ENCODE results near the gene CASTOR2.
"Not testable (repeated sequence)": the region's sequence is repeated elsewhere in the genome, so short reads cannot be mapped to it uniquely, and the experiment has no call there.

The CASTOR2 gene

DNA sequence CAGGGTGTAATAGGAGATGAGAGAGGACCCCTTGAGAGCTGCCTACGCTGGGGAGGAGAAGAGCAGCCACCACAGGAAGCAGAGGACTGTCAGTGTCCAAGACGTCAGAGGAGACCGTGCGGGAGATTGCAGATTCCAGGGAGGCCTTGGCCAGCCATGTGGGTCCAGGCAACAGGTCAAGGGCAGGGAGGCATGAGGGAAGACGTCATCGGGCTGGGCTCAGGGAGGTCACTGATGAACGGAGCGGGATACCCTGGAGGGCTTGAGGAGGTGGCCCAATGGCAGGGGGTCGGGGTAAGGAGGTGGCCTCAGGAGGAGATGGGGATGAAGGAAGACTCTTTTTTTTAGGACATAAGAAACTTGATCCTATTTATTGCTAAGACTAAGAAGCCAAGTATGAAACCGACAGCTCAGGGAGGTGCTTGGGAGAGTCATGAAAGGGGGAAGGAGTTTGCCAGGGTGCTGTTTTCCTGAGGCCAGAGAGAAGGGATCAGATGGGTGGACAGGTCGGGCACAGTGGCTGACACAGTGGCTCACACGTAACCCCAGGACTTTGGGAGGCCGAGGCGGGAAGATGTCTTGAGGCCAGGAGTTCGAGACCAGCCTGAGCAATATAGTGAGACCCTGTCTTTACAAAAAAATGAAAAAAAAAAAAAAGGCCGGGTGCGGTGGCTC, 30.5 kb downstream of the CASTOR2 start:
- not testable (repeated sequence) for DNase-seq (ENCODE audit: low read depth)

GRCh38 chr7:74996361-74996760, 31.9 kb downstream of the CASTOR2 start:
- DNase-seq (ENCODE audit: low read depth) = not testable (repeated sequence)

- not testable (repeated sequence) for DNase-seq (ENCODE audit: low read depth)
Observed at GRCh38 chr7:74997811-74998210, 33.3 kb downstream of the CASTOR2 start.

DNA sequence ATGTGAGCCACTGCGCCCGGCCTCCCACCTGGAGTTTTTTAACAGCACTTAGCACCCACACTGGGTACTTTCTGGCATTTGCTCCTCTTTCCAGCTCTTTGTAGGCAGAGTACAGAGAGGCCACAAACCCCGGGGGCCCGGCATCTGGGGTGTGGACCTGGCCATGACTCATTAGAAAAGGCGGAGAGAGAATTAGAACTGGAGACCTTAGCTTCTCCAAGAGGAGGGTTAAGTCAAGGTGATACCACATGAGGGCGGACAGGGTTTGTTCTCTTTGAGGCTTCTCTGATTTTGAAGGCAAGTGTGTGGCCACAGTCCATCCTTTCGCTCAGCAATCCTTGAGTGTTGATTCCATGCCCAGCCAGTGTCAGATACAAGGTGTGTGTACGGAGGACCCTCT, 36.9 kb downstream of the CASTOR2 start:
- peak; percentile 15 for DNase-seq (ENCODE audit: low read depth)

- DNase-seq (ENCODE audit: low read depth) = no peak
Observed at GRCh38 chr7:75010036-75010435, 45.5 kb downstream of the CASTOR2 start.

GRCh38 chr7:75017832-75018231, 53.3 kb downstream of the CASTOR2 start:
- no peak for DNase-seq (ENCODE audit: low read depth)

- no peak for DNase-seq (ENCODE audit: low read depth)
Observed at GRCh38 chr7:75018570-75019364, 54.3 kb downstream of the CASTOR2 start.

DNA sequence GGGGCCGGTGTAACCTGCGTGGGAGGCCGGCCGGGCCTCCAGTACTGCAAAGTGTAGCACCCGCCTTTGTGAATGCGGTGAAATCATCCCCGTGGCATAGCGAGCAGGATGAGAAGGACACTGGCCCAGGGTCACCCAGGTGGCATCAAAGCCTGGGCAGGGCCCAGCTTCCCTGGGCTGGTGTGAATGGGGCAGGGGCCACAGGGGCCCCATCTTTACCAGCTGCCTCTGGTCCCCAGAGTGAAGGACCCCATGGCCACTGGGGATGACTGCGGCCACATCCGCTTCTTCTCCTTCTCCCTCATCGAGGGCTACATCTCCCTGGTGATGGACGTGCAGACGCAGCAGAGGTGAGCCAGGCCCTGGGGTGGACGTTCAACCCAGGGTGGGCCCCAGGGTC, 55.3 kb downstream of the CASTOR2 start:
- no peak for DNase-seq (ENCODE audit: low read depth)

DNA sequence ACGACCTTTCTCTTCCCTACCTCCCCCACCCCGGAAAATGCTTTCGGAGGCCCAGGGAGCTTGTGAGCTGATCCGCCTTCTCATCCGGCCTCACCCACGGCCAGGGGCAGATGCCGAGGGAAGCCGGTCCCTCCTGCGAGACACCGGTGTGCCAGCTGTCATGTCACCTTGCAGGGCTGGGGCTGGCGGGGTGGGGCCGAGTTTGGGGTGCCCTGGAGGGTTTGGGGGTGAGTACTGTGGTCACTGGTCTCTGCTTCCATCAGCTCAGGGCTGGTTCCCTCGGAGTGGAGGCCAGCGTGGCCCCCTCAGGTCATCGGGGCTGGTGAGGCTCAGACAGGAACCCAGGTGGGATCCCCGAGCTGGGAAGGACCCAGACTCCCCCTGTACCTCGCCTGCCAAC, 60.4 kb downstream of the CASTOR2 start:
- no peak for DNase-seq (ENCODE audit: low read depth)

DNA sequence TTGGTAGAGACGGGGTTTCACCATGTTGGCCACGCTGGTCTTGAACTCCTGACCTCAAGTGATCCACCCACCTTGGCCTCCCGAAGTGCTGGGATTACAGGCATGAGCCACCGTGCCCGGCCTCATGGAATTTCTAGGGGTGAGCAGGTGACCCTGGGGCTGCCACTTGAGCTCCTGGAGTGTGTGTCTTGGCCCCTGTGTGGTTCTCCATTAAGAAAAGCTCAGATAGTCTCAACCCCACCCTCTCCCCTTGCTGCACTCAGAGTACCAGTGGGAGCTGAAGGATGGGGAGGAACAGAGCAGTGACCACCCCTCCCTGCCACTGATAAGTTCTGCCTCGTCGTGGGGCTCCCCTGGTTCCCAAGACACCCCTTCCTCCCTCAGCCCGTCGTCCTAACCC, 63.8 kb downstream of the CASTOR2 start:
- DNase-seq (ENCODE audit: low read depth) = no peak

DNA sequence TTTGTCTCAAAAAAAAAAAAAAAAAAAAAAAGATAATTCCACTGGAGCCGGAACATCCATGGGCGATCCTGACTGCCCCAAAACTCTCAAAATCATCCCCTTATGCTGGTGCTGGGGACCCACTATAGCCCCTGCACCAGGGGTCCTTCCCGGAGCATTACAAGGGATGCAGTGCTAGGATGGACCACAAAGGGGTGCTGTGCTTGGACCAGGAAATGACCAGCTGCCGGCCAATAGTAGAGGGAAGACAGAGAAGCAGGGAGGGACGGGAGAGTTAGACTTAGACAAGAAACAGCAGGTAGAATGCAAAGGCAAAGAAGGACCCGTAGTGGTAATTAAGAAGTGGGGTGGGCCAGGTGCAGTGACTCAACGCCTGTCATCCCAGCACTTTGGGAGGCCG, 68.6 kb downstream of the CASTOR2 start:
- peak; percentile 20 for DNase-seq (ENCODE audit: low read depth)

- DNase-seq (ENCODE audit: low read depth) = no peak
Observed at GRCh38 chr7:75033826-75034225, 69.3 kb downstream of the CASTOR2 start.

DNA sequence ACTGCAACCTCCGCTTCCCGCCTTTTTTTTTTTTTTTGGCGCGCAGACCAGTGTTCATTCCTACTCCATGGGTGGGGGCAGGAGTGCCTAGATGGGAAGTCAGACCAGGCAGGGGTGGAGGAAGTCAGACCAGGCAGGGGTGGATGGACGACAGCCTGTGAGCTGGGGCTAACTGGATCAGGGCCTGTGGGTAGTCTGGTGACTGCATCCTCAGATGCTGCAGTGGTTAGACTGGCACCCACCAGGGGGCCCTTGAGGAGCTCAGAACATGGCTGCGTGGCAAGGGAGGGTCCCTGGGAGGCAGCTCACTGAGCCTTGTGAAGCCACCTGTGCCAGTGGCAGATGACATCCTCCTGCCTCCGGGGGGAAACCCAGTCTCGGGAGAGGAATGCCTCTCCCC, 74.0 kb downstream of the CASTOR2 start:
- DNase-seq (ENCODE audit: low read depth) = peak; percentile 10

GRCh38 chr7:75039166-75039565, 74.7 kb downstream of the CASTOR2 start:
- DNase-seq (ENCODE audit: low read depth) = peak; percentile 49

GRCh38 chr7:75039709-75040108, 75.2 kb downstream of the CASTOR2 start:
- no peak for DNase-seq (ENCODE audit: low read depth)

DNA sequence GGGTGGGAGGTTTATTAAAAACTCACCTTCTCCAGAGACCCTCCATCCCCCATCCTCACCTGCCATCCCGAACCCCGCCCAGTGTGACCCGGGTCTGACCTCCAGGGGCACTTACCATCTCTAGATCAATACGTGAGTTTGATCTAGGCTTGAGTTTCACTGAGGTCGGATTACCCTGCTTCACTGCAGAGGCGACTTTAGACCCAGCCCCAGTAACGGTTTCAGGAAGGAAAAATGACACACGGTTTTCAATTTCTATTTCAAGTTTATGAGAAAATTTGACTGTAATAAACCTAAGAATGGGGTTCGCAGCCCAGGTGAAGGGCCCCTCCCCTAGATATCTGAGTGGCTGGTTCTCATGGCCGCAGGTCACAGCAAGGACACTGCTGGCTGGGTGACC, 76.0 kb downstream of the CASTOR2 start:
- no peak for DNase-seq (ENCODE audit: low read depth)

GRCh38 chr7:75042286-75042685, 77.8 kb downstream of the CASTOR2 start:
- no peak for DNase-seq (ENCODE audit: low read depth)

- no peak for DNase-seq (ENCODE audit: low read depth)
Observed at GRCh38 chr7:75042831-75043703, 78.6 kb downstream of the CASTOR2 start.

- no peak for DNase-seq (ENCODE audit: low read depth)
Observed at GRCh38 chr7:75045881-75046280, 81.4 kb downstream of the CASTOR2 start.

GRCh38 chr7:75048435-75049379, 84.2 kb downstream of the CASTOR2 start:
- no peak for DNase-seq (ENCODE audit: low read depth)

GRCh38 chr7:75049817-75050216, 85.3 kb downstream of the CASTOR2 start:
- no peak for DNase-seq (ENCODE audit: low read depth)

Measured in ELR (cell line).